Measurements from ENCODE around the gene TTC7B. TPM values are rescaled to one million over a fixed set of nuclear protein-coding genes. Genes with fewer than 3 reads are reported as not detected.
A peak's percentile ranks its signal among the peaks of the same experiment; 100 is the strongest.

Gene TTC7B
- total and polyA plus RNA-seq, 2 of the 13 experiments (the other 11 are each of a cell fraction or from before 2014, with no cell fraction given), result 1.3 to 3.2 TPM

DNA sequence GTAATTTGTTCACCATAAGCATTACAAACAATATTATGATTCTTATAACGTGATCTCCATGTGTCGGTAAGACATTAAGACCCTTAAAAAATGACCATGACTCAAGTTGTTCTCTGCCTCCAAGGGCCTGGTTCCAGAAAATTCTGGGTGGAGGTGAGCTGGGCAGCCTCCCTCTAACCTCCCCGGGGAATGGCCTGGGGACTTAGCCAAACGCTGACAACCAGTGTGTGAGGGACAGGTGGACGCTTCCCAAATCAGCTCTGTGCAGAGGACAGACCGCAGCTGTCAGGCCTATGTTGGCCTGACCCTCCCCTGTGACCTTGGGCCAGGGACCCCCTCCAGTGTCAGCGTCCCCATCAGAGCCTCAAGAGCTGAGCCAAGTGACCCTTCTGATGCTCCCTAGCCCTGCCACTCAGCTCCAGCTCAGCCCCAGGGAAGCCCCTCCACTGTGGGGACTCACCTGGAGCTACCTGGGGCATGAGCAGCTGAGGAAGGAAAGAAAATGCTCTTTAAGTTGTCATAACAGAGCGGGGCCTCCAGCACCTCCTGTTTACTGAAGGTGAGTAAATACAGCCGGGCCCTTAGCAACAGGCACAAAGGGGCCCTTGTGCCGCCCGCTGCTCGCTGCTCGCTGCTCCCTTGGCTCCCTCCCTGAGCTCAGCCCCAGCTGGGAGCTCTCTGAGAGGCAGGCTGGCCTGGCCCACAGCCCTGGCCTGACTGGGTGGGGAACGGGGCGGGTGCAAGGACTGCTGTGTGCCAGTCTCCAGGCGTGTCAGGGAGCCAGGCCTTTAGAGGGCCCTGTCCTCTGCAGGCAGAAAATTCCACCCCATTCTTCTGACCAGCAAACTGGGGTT is 302.8 kb downstream of the TTC7B start:
- in situ Hi-C loops (cut with HindIII; ENCODE audit: extremely low pct_ligation_motif_present, low pct_unique_long_range_greater_than_20kb), result loop anchor here (10.0 kb wide), 1 partner anchor 209 kb away; no protein-coding TSS in a partner anchor
- TF ChIP-seq, protein P1, sequence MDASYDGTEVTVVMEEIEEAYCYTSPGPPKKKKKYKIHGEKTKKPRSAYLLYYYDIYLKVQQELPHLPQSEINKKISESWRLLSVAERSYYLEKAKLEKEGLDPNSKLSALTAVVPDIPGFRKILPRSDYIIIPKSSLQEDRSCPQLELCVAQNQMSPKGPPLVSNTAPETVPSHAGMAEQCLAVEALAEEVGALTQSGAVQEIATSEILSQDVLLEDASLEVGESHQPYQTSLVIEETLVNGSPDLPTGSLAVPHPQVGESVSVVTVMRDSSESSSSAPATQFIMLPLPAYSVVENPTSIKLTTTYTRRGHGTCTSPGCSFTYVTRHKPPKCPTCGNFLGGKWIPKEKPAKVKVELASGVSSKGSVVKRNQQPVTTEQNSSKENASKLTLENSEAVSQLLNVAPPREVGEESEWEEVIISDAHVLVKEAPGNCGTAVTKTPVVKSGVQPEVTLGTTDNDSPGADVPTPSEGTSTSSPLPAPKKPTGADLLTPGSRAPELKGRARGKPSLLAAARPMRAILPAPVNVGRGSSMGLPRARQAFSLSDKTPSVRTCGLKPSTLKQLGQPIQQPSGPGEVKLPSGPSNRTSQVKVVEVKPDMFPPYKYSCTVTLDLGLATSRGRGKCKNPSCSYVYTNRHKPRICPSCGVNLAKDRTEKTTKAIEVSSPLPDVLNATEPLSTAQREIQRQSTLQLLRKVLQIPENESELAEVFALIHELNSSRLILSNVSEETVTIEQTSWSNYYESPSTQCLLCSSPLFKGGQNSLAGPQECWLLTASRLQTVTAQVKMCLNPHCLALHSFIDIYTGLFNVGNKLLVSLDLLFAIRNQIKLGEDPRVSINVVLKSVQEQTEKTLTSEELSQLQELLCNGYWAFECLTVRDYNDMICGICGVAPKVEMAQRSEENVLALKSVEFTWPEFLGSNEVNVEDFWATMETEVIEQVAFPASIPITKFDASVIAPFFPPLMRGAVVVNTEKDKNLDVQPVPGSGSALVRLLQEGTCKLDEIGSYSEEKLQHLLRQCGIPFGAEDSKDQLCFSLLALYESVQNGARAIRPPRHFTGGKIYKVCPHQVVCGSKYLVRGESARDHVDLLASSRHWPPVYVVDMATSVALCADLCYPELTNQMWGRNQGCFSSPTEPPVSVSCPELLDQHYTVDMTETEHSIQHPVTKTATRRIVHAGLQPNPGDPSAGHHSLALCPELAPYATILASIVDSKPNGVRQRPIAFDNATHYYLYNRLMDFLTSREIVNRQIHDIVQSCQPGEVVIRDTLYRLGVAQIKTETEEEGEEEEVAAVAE (CRISPR knock-in tag; IDR thresholded peaks at IDR 0.05; ENCODE audit: borderline replicate concordance), result no peak
- no peak for TF ChIP-seq ZNF251 (CRISPR knock-in tag; IDR thresholded peaks at IDR 0.05)
- TF ChIP-seq ZNF121 (CRISPR knock-in tag; IDR thresholded peaks at IDR 0.05), result peak; percentile 88; the same call in 1 of the 2 replicates
- TF ChIP-seq, protein P2, sequence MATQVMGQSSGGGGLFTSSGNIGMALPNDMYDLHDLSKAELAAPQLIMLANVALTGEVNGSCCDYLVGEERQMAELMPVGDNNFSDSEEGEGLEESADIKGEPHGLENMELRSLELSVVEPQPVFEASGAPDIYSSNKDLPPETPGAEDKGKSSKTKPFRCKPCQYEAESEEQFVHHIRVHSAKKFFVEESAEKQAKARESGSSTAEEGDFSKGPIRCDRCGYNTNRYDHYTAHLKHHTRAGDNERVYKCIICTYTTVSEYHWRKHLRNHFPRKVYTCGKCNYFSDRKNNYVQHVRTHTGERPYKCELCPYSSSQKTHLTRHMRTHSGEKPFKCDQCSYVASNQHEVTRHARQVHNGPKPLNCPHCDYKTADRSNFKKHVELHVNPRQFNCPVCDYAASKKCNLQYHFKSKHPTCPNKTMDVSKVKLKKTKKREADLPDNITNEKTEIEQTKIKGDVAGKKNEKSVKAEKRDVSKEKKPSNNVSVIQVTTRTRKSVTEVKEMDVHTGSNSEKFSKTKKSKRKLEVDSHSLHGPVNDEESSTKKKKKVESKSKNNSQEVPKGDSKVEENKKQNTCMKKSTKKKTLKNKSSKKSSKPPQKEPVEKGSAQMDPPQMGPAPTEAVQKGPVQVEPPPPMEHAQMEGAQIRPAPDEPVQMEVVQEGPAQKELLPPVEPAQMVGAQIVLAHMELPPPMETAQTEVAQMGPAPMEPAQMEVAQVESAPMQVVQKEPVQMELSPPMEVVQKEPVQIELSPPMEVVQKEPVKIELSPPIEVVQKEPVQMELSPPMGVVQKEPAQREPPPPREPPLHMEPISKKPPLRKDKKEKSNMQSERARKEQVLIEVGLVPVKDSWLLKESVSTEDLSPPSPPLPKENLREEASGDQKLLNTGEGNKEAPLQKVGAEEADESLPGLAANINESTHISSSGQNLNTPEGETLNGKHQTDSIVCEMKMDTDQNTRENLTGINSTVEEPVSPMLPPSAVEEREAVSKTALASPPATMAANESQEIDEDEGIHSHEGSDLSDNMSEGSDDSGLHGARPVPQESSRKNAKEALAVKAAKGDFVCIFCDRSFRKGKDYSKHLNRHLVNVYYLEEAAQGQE (IDR thresholded peaks at IDR 0.05; ENCODE audit: borderline replicate concordance in 1 of 2, low read depth in 1 of 2, low read length in 2 of 2), result no peak
- TF ChIP-seq ARHGAP35 (CRISPR knock-in tag; IDR thresholded peaks at IDR 0.05; ENCODE audit: borderline replicate concordance), result no peak
- peak; percentile 60; the same call in 1 of the 2 replicates for TF ChIP-seq ZNF143 (CRISPR knock-in tag; IDR thresholded peaks at IDR 0.05)
- TF ChIP-seq, protein P3, sequence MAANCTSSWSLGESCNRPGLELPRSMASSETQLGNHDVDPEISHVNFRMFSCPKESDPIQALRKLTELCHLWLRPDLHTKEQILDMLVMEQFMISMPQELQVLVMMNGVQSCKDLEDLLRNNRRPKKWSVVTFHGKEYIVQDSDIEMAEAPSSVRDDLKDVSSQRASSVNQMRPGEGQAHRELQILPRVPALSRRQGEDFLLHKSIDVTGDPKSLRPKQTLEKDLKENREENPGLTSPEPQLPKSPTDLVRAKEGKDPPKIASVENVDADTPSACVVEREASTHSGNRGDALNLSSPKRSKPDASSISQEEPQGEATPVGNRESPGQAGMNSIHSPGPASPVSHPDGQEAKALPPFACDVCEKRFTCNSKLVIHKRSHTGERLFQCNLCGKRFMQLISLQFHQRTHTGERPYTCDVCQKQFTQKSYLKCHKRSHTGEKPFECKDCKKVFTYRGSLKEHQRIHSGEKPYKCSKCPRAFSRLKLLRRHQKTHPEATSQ (CRISPR knock-in tag; IDR thresholded peaks at IDR 0.05; ENCODE audit: borderline replicate concordance), result peak; percentile 31; the same call in 1 of the 2 replicates
- TF ChIP-seq, protein P4, sequence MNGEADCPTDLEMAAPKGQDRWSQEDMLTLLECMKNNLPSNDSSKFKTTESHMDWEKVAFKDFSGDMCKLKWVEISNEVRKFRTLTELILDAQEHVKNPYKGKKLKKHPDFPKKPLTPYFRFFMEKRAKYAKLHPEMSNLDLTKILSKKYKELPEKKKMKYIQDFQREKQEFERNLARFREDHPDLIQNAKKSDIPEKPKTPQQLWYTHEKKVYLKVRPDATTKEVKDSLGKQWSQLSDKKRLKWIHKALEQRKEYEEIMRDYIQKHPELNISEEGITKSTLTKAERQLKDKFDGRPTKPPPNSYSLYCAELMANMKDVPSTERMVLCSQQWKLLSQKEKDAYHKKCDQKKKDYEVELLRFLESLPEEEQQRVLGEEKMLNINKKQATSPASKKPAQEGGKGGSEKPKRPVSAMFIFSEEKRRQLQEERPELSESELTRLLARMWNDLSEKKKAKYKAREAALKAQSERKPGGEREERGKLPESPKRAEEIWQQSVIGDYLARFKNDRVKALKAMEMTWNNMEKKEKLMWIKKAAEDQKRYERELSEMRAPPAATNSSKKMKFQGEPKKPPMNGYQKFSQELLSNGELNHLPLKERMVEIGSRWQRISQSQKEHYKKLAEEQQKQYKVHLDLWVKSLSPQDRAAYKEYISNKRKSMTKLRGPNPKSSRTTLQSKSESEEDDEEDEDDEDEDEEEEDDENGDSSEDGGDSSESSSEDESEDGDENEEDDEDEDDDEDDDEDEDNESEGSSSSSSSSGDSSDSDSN (CRISPR knock-in tag; IDR thresholded peaks at IDR 0.05), result peak; percentile 90
- no peak for TF ChIP-seq ZFP82 (CRISPR knock-in tag; IDR thresholded peaks at IDR 0.05; ENCODE audit: borderline replicate concordance)

More for the DNA sequence above, 302.8 kb downstream of the TTC7B start:
- ATAC-seq (peak; percentile 96), DNase-seq (ENCODE audit: low spot score) (peak; percentile 93), FAIRE-seq (peak; percentile 79)
- Histone ChIP-seq H3K4me1 (ENCODE audit: insufficient read depth, low read length) (peaks cover 85% of the 10 kb centered on the region), H4K20me1 (ENCODE audit: insufficient read depth, low read length) (no peaks in the 10 kb centered on the region), H3K79me2 (ENCODE audit: insufficient read depth, low read length) (no peaks in the 10 kb centered on the region), H3K9me3 (ENCODE audit: low read length) (no peaks in the 10 kb centered on the region), H3K9ac (ENCODE audit: insufficient read depth, low read depth, low read length) (peak overlapping the region; percentile 75), H3K36me3 (replicated peaks in 1 of 2; ENCODE audit: control insufficient read depth in 1 of 2, insufficient read depth in 2 of 2, low read length in 2 of 2) (no peaks in the 10 kb centered on the region), H2AFZ (ENCODE audit: low read length) (no peak overlapping the region), H3K27me3 (ENCODE audit: control insufficient read depth in 1 of 2, insufficient read depth in 2 of 2, low read length in 2 of 2) (no peaks in the 10 kb centered on the region), H3K27ac (ENCODE audit: extremely low read length, insufficient read depth, low read length) (peak overlapping the region; percentile 83), H3K4me2 (ENCODE audit: low read depth, low read length) (peak overlapping the region; percentile 89), H3K4me3 (replicated peaks in 1 of 3; ENCODE audit: insufficient read depth in 1 of 3, low read depth in 2 of 3, low read length in 3 of 3) (peak overlapping the region; percentile 14 to 56 (median 20); a peak in 5 of 6 replicates)
- WGBS (ENCODE audit: low lambda C conversion rate), result 0% methylated on average over 4 of the region's 16 CpGs
- ChIA-PET POLR2A (interaction anchor here (0.6 to 3.5 kb wide), 12 partner anchors 10 to 807 kb away, joined by 3 to 60 read pairs (median 4); partner anchors contain the start of genes CALM1 and PSMC1), CTCF (ENCODE audit: low intra/inter-chr PET ratio, low total read pairs) (interaction anchor here (0.7 kb wide), 1 partner anchor 114 kb away, joined by 3 read pairs; no protein-coding TSS in a partner anchor)
- intact Hi-C loops (cut with micrococcal nuclease; ENCODE audit: unreplicated experiment), result no loop called here
- BruUV-seq (replicated peaks), result no TSS peak
